GM11168 (cell line): ENCODE results near the gene HBZ.
"Not testable (repeated sequence)": the region's sequence is repeated elsewhere in the genome, so short reads cannot be mapped to it uniquely, and the experiment has no call there.

Source experiments
- in situ Hi-C: fragments of 300-500 bp; cut with MboI; formaldehyde crosslinking; loops from one replicate; pipeline ENCODE4 v1.12.0; 2022; ENCODE audit warnings: low sequenced_read_pairs; ENCODE audit not compliant: unreplicated experiment

HBZ gene

DNA sequence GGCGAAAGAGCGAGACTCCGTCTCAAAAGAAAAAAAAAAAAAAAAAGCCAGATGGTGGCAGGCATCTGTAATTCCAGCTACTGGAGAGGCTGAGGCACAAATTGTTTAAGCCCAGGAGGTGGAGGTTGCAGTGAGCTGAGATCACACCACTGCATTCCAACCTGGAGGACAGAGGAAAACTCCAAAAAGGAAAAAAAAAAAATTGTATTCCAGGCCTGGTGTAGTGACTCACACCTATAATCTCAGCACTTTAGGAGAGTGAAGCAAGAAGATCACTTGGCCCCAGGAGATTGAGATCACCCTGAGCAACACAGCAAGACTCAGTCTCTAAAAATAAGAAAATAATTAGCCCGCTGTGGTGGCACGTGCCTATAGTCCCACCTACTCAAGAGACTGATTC, 47.9 kb downstream of the HBZ start:
- in situ Hi-C loops = no loop called here

DNA sequence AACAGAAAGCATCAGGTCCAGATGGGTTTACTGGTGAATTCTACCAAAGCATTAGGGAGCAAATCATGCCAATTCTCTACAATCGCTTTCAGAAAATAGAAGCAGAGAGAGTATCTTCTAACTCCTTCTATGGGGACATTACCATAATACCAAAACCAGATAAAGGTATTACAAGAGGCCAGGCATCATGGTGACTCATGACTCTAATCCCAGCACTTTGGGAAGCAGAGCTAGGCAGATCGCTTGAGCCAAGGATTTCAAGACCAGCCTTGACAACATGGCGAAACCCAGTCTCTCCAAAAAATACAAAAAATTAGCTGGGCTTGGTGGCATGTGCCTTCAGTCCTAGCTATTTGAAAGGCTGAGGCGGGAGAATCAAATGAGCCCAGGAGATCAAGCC, 50.8 kb downstream of the HBZ start:
- in situ Hi-C loops = no loop called here

DNA sequence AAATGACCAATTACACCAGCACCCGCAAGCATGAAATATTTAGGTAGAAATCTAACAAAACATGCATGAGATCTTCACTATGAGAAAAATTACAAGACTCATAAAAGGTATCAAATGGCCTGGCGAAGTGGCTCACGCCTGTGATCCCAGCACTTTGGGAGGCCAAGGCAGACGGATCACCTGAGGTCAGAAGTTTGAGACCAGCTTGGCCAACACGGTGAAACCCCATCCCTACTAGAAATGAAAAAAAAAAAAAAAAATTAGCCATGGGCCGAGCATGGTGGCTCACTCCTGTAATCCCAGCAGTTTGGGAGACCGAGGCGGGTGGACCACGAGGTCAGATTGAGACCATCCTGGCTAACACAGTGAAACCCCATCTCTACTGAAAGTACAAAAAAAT, 51.6 kb downstream of the HBZ start:
- in situ Hi-C loops = not testable (repeated sequence)
